Activated CD4-positive, CD25-positive, alpha-beta regulatory T cell treated with anti-CD3 and anti-CD28 coated beads, Interleukin-2, amount 50 U/mL, for 16 hours (primary cell): Measurements from ENCODE around the gene TEX19.
"Not testable (repeated sequence)": the region's sequence is repeated elsewhere in the genome, so short reads cannot be mapped to it uniquely, and the experiment has no call there.

ENCODE experiments used
- DNase-seq: peaks from one replicate; pipeline ENCODE4 v3.0.0-alpha.2; 2020; ENCODE audit warnings: low read depth, low spot score

Gene TEX19

GRCh38 chr17:82334622-82335394 lies 24.2 kb upstream of the TEX19 start:
- no peak for DNase-seq

- no peak for DNase-seq
Measured at GRCh38 chr17:82338858-82339633, 20.0 kb upstream of the TEX19 start.

- DNase-seq: no peak
Measured at GRCh38 chr17:82339634-82340580, 19.1 kb upstream of the TEX19 start.

- no peak for DNase-seq
Measured at GRCh38 chr17:82342361-82343079, 16.5 kb upstream of the TEX19 start.

GRCh38 chr17:82343560-82343959 lies 15.5 kb upstream of the TEX19 start:
- DNase-seq: no peak

GRCh38 chr17:82344175-82344907 lies 14.7 kb upstream of the TEX19 start:
- DNase-seq: no peak

GRCh38 chr17:82345151-82345976 lies 13.7 kb upstream of the TEX19 start:
- DNase-seq: no peak

- no peak for DNase-seq
Measured at GRCh38 chr17:82346342-82347300, 12.4 kb upstream of the TEX19 start.

- DNase-seq: not testable (repeated sequence)
Measured at GRCh38 chr17:82347994-82348393, 11.1 kb upstream of the TEX19 start.

GRCh38 chr17:82348434-82348833 lies 10.6 kb upstream of the TEX19 start:
- no peak for DNase-seq

GRCh38 chr17:82348866-82349265 lies 10.2 kb upstream of the TEX19 start:
- no peak for DNase-seq

- DNase-seq: no peak
Measured at GRCh38 chr17:82349287-82349701, 9.8 kb upstream of the TEX19 start.

GRCh38 chr17:82350182-82351030 lies 8.6 kb upstream of the TEX19 start:
- no peak for DNase-seq

GRCh38 chr17:82351254-82351712 lies 7.8 kb upstream of the TEX19 start:
- no peak for DNase-seq

GRCh38 chr17:82351713-82352488 lies 7.1 kb upstream of the TEX19 start:
- DNase-seq: peak; percentile 67

GRCh38 chr17:82353484-82353883 lies 5.6 kb upstream of the TEX19 start:
- no peak for DNase-seq
